ENCODE results near the gene NBPF15.
"Not testable (repeated sequence)": the region's sequence is repeated elsewhere in the genome, so short reads cannot be mapped to it uniquely, and the experiment has no call there.

NBPF15 gene

GRCh38 chr1:144461136-144461759 lies at the start of gene NBPF15:
Gene NBPF15 (minus strand): TSS chr1:144461669. CDS start chr1:144440003, 21,666 bp downstream.
- POLR2A ChIA-PET; CTCF ChIA-PET; DNase-seq (ENCODE audit: extremely low spot score): not testable (repeated sequence)
- peak; percentile 58; the same call in 1 of the 2 replicates for TF ChIP-seq L3MBTL2 (conservative IDR thresholded peaks at IDR 0.05)

DNA sequence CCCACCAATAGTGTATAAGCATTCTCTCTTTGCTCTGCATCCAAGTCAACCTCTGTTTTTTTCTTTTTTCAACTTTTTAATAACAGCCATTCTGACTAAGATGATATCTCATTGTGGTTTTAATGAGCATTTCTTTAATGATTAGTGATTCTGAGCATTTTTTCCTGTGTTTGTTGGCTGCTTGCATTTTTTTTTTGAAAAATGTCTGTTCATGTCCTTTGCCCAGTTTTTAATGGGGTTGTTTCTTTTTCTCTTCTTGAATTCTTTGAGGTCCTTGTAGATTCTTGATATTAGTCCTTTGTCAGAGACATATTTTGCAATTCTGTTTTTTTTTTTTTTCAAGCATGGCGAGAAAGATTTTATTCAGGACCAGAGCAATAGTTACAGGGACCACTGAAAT lies 35.0 kb upstream of the NBPF15 start:
- POLR2A ChIA-PET; CTCF ChIA-PET; DNase-seq (ENCODE audit: extremely low spot score): not testable (repeated sequence)

GRCh38 chr1:144494130-144494529 lies 32.7 kb upstream of the NBPF15 start:
- CTCF ChIA-PET; POLR2A ChIA-PET; DNase-seq (ENCODE audit: extremely low spot score): not testable (repeated sequence)

GRCh38 chr1:144490394-144490793 lies 28.9 kb upstream of the NBPF15 start:
- DNase-seq (ENCODE audit: extremely low spot score); CTCF ChIA-PET; POLR2A ChIA-PET: not testable (repeated sequence)

DNA sequence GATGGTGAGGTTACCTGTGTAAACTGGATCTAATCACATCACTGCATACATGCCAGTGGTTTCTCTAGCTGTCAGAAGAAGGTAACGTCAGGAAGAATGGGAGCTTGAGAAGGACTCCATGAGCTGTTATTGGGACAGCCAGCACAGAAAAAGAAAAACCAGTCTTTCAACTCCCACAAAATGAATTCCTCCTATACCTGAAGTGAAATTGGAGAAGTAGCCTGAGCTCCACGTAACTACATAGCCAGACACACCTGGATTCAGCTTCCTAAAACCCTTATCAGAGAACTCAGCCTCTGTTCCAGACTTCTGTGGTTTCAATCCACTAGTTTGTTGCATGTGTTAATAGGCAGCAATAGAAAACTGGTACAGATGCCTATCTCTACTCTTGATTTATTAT lies 25.5 kb upstream of the NBPF15 start:
- DNase-seq (ENCODE audit: extremely low spot score); POLR2A ChIA-PET; CTCF ChIA-PET: not testable (repeated sequence)

DNA sequence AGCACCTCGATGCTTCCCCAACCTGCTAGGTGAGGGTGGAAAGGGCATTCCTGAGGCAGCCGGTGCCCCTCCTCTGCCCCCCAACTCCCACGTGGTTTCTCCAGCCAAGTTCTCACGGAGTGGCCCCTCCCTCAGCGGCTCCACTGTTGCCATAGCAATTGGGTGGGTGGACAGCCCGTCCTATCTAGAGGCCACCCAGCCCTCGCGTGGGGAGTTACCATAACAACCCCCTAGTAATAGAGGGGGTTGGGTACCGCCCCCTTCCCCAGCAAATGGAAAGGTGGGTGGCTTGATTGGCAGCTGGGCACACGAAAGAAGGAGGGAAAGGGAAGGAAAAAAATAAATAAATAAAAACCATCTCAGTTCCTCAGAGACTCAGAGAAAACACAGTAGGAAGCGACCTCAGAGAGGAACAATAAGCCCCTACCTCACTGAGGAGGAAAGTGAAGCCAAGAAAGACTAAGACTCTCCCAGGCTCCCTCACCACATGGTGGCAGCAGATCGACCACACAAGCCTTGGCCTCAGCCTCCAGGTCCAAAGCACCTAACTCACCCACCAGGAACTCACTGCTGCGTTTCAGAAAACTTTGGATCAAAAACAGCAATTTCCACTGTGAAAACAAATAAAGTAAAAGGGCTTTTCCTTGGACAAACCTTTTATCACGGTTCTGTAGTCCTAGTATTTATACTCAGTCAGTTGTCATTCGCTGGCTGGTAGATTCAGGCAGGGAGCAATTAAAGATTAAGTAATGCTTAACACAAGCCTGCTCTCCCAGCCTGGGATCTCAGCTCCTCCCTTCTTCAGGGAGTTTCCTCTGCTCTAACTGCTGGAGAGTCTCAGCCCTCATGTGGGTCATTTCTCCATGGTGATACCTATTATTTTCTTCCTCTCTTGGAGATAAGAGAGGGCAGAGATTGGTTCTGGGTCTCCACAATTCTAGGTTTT lies 23.9 kb upstream of the NBPF15 start:
- POLR2A ChIA-PET; DNase-seq (ENCODE audit: extremely low spot score); CTCF ChIA-PET: not testable (repeated sequence)

GRCh38 chr1:144473897-144474296 lies 12.4 kb upstream of the NBPF15 start:
- POLR2A ChIA-PET; CTCF ChIA-PET; DNase-seq (ENCODE audit: extremely low spot score): not testable (repeated sequence)

DNA sequence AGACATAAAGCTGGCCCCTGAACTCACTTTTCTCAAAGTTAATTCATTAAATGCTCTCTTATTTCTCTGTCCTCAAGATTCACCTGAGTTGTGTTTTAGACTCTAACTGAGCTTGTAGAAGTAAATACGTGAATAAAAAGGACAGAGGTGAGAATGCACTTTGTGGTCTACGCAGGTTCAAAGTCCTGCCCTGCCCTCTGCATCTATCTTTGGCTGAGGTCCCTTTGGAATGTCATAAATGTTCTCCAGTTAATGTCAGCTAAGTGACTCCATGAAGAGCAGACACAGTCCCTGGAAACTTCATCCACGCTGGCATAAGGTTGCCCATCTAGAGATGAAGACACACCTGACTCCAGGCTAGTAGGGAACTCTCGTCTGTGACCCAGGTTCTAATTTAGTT lies 10.0 kb upstream of the NBPF15 start:
- CTCF ChIA-PET; POLR2A ChIA-PET; DNase-seq (ENCODE audit: extremely low spot score): not testable (repeated sequence)

GRCh38 chr1:144461778-144462177 lies 309 bp upstream of the NBPF15 start:
- POLR2A ChIA-PET; CTCF ChIA-PET; DNase-seq (ENCODE audit: extremely low spot score): not testable (repeated sequence)

GRCh38 chr1:144460686-144461085 lies 783 bp downstream of the NBPF15 start:
- DNase-seq (ENCODE audit: extremely low spot score); POLR2A ChIA-PET; CTCF ChIA-PET: not testable (repeated sequence)

GRCh38 chr1:144442402-144442801 lies 19.1 kb downstream of the NBPF15 start:
- CTCF ChIA-PET; DNase-seq (ENCODE audit: extremely low spot score); POLR2A ChIA-PET: not testable (repeated sequence)

DNA sequence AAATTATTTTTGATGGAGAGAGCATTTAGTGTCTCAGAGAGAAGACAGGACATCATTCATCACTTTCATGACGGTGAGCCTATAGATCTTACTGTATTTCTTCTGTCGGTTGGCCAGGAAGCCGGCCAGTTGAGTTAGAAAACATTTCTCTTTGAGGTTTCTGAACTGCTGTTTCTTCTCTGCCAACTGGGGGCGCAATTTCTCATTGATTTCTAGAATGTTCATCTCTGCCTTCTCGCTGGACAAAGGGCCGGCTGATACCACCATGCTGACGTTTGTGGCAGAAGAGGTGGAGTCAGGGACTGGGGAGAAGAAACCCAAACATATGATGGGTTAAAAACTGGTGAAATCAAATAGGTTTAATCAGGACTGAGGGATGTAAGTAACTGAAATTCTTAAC lies 21.7 kb downstream of the NBPF15 start:
- POLR2A ChIA-PET; DNase-seq (ENCODE audit: extremely low spot score); CTCF ChIA-PET: not testable (repeated sequence)

- TF ChIP-seq, protein P1, sequence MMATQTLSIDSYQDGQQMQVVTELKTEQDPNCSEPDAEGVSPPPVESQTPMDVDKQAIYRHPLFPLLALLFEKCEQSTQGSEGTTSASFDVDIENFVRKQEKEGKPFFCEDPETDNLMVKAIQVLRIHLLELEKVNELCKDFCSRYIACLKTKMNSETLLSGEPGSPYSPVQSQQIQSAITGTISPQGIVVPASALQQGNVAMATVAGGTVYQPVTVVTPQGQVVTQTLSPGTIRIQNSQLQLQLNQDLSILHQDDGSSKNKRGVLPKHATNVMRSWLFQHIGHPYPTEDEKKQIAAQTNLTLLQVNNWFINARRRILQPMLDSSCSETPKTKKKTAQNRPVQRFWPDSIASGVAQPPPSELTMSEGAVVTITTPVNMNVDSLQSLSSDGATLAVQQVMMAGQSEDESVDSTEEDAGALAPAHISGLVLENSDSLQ (IDR thresholded peaks at IDR 0.05): peak; percentile 22; the same call in 1 of the 2 replicates
- TF ChIP-seq L3MBTL2 (conservative IDR thresholded peaks at IDR 0.05): peak; percentile 62
- POLR2A ChIA-PET; DNase-seq (ENCODE audit: extremely low spot score); CTCF ChIA-PET: not testable (repeated sequence)
These were observed 42.4 kb downstream of the NBPF15 start for GRCh38 chr1:144418891-144419694.

- POLR2A ChIA-PET, CTCF ChIA-PET: not testable (repeated sequence)
These were observed 47.9 kb downstream of the NBPF15 start for GRCh38 chr1:144413404-144414118.

More at GRCh38 chr1:144413404-144414118, 47.9 kb downstream of the NBPF15 start:
- not testable (repeated sequence) for DNase-seq (ENCODE audit: extremely low spot score)

Measured in HEK293T (cell line).